ENCODE data around the gene WIPF2.

Gene WIPF2

DNA sequence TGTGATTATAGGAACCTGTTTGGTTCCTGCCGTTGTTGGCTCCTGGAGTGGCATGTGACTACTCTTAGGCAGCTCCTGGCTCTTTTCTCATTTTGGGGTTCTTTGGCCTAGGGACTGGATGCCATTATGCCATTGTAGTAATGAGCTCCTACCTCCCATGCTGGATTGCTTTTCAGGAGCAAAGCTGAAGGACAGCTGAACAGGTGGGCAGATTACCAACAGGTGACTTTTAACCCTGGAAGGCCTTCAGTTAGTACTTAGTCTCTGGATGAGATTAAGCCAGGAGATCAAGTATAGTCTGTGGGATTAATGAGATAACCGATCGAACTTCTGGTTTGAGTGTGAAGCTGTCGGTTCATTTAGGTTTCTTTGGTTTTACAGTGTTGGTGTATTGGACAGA, 25.2 kb downstream of the WIPF2 start:
- DNase-seq: no peak

DNA sequence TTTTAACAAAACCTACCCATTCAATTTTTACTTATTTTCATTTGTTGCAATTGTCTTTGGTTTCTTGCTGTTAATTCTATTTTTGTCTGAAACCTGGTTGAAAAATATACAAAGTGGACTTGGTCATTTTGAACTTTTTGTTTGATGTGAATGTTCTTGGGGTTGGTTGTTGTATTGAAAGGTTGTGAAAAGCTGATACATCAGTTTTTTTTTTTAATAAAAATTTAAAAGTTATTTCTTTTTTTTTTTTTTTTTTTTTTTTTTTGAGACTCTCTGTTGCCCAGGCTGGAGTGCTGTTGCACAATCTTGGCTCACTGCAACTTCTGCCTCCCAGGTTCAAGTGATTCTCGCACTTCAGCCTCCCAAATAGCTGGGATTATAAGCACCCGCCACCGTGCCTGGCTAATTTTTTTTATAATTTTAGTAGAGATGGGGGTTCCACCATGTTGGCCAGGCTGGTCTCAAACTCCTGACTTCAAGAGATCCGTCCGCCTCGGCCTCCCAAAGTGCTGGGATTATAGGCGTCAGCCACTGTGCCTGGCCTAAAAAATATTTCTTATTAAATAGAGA, 28.9 kb downstream of the WIPF2 start:
- no peak for DNase-seq

DNA sequence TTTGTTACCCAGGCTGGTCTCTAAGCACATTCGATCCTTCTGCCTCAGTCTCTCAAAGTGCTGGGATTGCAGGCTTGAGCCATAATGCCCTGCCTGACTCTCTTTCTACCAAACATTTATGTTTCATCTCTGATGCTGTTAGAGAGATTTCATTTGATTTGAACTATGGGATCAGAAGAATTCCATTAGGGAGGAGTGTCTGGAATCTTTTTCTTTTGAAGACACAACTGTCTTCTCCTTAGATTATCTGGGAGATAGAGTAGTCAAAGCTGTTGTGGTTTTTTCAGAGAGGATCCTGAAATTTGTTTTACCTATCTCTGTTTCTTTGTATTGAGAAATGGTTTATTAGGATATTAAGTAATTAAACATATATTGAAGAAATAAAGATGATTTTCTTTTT, 29.4 kb downstream of the WIPF2 start:
- no peak for DNase-seq

DNA sequence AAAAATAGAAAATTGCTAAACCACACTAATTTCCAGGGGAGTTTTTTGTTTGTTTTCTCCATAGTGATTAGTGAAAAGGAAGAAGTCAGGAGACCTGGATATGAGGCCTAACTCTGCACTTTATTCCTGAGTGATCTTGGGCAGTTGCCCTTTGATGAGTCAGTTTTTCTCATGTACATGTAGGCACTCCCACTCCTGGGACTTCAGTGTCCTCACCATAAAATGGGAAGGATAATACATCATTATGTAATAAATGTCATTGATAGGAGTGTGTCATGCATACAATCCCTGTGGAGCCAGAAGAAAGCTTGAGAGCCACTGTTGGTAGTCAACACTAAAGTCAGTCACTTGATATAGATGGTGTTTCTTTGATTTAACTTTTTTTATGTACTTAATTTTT, 32.5 kb downstream of the WIPF2 start:
- DNase-seq: no peak

DNA sequence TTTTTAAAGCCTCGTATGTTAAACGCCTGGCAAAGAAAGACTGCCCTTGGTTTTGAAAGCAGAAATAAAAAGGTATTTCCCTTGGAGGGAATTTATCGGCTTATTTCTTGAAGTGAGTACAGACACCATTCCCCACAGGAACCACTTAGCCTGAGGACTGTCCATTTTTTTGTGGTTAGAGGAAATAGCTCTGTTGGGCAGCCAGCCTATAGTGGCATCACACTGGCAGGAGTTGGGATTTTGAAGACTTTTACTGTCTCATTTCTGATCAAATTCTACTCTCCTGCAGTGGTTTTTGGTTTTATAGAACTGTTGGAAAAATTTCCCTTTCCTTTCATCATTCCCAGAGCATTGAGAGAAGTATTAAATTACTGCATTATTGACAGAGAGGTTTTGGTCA, 34.5 kb downstream of the WIPF2 start:
- DNase-seq: no peak

- no peak for DNase-seq
Observed at GRCh38 chr17:40259505-40259904, 40.4 kb downstream of the WIPF2 start.

DNA sequence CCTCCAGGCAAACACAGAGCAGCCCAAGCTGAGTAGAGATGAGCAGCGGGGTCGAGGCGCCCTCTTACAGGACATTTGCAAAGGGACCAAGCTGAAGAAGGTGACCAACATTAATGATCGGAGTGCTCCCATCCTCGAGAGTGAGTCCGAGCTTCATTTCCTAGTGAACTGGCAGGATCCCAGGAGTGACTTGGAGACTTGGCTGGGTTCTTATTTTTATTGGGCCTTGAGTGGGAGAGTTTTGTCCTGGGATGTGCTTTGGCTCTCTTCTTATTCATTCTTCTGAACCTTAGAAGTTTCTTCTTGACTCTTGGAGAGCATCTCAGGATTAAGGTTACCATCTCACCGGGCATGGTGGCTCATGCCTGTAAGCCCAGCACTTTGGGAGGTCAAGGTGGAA, 41.4 kb downstream of the WIPF2 start:
- no peak for DNase-seq

GRCh38 chr17:40264458-40265185, 45.5 kb downstream of the WIPF2 start:
- DNase-seq: no peak

GRCh38 chr17:40265337-40265736, 46.2 kb downstream of the WIPF2 start:
- no peak for DNase-seq

- DNase-seq: peak in 2 of 56 donors; percentile 4 to 16
Observed at GRCh38 chr17:40266882-40267281, 47.8 kb downstream of the WIPF2 start.

DNA sequence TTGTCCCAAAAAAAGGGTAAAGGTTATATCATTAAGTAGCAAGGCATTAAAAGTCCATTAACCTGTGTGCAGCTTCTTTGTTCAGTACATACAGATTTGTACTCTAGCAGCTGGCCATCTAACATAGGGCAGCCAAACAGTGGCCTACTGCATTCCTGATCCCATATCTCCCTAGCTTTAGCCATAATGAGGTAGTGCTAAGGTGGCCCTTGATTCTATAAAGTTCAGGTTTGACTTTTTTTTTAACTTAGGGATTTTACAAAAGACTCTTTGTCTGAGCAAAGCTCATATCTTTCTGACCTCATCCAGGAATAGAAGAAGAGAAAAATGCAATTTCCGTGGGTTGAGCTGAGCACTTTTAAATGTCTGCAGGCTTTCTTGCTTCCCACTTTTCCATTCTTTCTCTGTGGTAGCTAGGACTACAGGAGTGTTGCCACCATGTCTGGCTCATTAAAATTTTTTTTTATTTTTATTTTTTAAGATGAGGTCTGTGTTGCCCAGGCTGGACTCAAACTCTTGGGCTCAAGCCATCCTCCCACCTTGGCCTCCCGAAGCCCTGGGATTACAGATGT, 49.1 kb downstream of the WIPF2 start:
- DNase-seq: no peak

GRCh38 chr17:40278414-40278813, 59.3 kb downstream of the WIPF2 start:
- no peak for DNase-seq

- DNase-seq: peak in 1 of 56 donors; percentile 10
Observed at GRCh38 chr17:40279402-40279801, 60.3 kb downstream of the WIPF2 start.

DNA sequence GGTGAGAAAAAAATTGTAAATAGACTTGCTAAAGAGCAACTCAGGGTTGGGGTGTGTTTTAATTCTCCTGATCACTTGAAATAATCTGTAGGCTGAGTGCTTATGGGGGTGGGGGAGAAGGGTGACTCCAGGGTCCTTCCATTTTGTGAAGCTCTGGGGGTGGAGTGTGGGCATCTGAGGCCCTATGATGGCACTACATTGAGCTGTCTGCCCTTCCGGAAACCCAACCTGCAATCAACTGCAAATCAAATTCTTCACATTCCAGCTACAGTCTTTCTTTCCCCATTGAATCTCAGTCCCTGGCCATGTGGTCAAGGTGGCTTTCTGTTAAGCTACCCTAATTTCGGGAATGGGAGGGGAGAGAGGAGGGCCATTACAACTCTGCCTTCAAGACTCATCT, 62.6 kb downstream of the WIPF2 start:
- DNase-seq: no peak

GRCh38 chr17:40283662-40284061, 64.6 kb downstream of the WIPF2 start:
- DNase-seq: no peak

- no peak for DNase-seq
Observed at GRCh38 chr17:40284085-40284713, 65.1 kb downstream of the WIPF2 start.

- no peak for DNase-seq
Observed at GRCh38 chr17:40286473-40286872, 67.4 kb downstream of the WIPF2 start.

- DNase-seq: no peak
Observed at GRCh38 chr17:40287159-40287493, 68.0 kb downstream of the WIPF2 start.

DNA sequence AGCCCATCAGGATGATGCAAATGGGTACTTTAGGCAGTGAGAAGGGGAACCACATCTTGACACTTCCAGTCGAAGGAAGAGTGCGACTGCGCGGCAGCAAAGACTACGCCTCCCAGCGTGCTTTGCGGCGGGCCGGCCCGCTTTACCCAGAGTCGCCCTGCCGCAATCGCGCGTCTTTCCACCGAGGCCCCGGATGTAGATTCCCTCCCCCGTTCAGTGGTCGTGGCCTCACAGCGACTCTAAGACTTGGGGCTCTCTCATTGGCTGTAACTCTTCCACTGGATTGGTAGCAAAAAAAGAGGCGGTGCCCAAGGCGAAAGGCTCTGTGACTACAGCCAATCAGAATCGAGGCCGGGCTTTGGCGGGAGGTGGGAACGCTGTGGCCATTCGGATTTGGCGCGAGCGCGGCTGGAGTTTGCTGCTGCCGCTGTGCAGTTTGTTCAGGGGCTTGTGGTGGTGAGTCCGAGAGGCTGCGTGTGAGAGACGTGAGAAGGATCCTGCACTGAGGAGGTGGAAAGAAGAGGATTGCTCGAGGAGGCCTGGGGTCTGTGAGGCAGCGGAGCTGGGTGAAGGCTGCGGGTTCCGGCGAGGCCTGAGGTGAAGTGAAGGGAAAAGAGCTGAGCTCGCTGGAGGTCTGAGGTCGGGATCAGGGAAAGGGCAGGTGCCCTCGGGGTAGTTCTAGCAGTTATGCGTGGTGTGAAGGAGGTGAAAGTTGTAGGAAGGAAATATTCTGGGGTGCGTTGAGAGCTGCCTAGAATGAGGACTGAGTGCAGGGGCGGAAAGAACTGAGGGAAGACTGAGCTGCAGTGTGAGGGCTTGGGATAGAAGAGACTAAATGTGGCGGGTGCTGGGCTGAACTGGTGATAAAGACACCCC, 68.6 kb downstream of the WIPF2 start, which contains the start of gene CDC6:
Gene CDC6, plus strand, starts transcription at position 386 of the 876 bp plus-strand sequence. CDS start 1,542 bp downstream, outside the sequence.
- DNase-seq: peak; percentile 89 to 100 (median 98)

DNA sequence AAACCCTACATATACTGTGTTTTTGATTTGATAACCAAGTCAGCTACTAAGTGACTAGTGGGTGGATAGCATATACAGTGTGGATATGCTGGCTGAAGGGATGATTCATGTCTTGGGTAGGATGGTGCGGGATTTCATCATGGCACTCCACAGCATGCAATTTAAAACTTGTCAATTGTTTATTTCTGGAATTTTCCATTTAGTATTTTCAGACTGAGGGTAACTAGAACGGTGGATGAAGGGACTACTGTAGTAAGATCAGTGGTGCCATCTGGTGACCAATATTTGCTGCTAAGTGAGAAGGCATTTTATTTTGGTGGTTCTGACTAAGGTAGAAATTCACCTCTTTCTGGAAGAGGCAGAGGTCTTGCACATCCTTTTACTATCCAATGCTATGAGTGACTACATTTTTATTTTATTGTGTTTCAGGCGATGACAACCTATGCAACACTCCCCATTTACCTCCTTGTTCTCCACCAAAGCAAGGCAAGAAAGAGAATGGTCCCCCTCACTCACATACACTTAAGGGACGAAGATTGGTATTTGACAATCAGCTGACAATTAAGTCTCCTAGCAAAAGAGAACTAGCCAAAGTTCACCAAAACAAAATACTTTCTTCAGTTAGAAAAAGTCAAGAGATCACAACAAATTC, 71.7 kb downstream of the WIPF2 start:
- DNase-seq: peak in 13 of 56 donors; percentile 8 to 57 (median 31)

GRCh38 chr17:40291281-40291664, 72.2 kb downstream of the WIPF2 start:
- no peak for DNase-seq
